Kidney capillary endothelial cell (primary cell): ENCODE results near the gene TMEM214.

Experiments
- DNase-seq: peaks from one replicate; pipeline ENCODE4 v3.0.0-alpha.2; 2018; ENCODE audit warnings: low spot score

TMEM214 gene, protein sequence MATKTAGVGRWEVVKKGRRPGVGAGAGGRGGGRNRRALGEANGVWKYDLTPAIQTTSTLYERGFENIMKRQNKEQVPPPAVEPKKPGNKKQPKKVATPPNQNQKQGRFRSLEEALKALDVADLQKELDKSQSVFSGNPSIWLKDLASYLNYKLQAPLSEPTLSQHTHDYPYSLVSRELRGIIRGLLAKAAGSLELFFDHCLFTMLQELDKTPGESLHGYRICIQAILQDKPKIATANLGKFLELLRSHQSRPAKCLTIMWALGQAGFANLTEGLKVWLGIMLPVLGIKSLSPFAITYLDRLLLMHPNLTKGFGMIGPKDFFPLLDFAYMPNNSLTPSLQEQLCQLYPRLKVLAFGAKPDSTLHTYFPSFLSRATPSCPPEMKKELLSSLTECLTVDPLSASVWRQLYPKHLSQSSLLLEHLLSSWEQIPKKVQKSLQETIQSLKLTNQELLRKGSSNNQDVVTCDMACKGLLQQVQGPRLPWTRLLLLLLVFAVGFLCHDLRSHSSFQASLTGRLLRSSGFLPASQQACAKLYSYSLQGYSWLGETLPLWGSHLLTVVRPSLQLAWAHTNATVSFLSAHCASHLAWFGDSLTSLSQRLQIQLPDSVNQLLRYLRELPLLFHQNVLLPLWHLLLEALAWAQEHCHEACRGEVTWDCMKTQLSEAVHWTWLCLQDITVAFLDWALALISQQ

DNA sequence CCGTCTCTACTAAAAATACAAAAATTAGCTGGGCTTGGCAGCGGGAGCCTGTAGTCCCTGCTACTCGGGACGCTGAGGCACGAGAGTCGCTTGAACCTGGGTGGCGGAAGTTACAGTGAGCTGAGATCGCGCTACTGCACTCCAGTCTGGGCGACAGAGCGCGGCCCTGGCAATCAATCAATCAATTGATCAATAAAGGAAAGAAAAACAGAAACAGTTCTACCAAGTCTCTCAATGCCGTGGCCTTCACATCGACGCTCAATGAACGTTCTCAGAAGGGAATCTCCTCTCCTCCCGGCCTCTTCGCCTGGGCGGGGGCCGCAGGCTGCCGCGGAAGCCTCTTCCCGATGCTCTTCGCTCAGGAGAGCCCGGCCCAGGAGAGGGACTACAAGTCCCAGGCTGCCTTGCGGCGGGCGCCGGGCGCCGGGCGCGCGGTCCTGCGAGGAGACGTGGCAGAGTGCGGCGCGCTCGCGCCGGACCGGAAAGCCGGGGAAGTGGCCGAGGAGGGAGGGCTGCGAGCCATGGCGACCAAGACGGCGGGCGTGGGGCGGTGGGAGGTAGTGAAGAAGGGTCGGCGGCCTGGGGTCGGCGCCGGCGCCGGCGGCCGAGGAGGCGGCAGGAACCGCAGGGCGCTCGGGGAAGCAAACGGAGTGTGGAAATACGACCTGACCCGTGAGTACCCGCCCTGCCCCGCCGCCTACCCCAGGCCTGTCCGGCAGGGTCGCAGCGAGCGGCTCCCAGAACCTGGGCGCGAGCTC, at the start of gene TMEM214:
TMEM214 (plus strand) TSS at position 471 of the 758 bp plus-strand sequence; CDS start at position 522, 51 bp downstream.
- peak; percentile 87 for DNase-seq

DNA sequence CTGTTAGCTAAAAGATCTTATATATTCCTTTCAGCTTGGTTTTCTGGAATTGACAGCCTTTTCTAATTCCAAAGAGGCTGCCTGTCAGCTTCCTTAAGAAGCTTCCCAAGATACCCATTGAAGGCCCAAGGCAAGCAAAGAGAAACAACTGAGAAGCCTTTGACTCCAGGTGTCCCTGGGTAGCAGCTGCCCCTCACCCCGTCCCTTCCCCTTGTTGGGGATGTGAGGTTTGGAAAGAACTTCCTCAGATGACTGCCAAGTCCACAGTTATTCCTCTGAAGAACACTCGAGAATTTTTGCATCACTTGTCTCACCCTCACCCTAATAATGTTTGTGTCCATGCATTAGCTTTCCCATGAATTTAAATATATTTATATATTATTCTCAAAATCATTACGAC, 49.0 kb upstream of the TMEM214 start:
- no peak for DNase-seq

DNA sequence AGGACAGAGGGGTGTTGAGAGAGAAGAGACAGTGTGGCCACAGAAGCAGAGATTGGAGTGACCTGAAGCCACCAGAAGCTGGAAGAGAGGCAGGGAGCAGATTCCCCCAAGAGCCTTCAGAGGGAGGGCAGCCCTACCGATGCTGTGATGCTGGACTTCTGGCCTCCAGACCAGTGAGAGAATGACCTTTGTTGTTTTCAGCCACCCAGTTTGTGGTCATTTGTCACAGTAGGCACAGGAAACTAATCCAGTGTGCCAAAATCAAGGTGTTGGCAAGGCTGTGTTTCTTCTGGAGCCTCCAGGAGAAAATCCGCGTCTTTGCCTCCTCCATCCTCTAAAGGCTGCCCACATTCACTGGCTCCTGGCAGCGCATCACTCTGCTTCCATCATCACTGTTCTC, 47.0 kb upstream of the TMEM214 start:
- no peak for DNase-seq

DNA sequence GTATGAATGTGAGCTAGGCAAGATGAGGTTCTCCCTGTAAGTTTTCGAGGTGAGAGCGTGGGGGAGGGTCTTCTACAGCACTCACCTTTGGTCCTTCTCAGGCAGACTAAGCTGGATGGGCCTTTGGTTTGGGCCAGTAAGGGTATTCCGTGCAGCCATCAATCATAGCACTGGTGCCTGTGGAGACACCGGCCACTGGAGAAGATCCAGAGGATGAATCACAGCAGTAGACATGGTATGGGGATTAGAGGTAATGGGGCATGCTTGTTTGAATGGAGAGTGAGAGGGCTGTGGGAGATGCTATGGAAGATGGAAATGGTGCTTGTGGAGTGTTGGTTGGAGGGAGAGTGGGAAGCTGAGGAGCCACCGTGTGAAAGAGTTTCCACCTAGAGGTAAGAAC, 46.2 kb upstream of the TMEM214 start:
- DNase-seq: no peak

DNA sequence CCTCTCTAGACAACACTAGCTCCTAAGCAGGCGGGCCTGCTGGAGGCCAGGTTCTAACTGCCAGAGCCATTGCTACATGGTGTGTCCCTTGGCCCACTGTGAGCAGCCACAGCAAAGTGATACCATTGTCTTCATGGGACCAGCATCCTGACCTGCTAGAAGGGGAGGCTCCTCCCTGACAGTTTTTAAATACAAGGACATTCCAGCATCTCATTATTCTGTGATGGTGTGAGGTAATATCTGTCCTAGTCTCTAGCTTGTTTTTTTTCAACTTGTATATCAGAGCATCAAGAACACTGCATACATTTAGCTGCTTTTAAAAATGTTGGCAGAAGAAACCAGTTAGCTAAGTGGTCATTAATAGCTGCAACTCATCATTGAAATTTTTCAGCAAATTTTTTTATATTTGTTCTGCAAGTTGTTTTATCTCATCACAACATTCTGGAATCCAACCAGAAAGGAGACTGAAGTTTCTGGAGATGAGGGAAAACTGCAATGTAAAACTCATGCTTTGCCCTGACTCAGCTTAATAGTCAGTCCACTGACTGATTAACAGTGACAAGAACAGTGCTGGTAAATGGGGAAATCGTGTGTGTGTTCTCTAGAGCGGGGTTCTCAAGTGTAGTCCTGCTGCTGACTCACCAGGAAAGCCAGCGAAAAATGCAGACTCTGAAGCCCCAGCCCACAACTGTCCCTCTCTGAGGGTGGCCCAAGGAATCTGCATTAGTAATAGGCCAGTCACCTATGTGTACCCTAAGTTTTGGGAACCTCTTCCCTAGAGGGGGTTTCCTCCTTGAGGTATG, 44.5 kb upstream of the TMEM214 start:
- no peak for DNase-seq

DNA sequence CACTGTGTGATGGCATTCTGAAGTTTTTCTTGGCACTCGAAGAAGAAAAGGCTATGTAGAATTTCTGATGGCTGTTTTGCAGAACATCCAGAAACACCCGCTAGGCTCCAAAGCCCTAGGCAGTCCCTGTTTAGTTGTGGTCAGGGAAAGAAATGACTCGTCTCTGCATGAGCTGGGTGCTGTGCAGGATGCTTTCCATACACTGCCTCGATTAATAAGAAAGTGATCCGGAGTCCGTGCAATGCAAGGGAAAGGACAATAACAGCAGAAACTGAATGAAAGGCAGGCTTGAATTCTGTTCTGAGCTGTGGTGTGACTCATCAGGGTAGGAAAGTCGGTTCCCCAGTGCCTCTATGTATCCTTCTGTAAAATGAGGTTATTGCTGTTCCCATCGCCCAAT, 43.6 kb upstream of the TMEM214 start:
- DNase-seq: no peak

DNA sequence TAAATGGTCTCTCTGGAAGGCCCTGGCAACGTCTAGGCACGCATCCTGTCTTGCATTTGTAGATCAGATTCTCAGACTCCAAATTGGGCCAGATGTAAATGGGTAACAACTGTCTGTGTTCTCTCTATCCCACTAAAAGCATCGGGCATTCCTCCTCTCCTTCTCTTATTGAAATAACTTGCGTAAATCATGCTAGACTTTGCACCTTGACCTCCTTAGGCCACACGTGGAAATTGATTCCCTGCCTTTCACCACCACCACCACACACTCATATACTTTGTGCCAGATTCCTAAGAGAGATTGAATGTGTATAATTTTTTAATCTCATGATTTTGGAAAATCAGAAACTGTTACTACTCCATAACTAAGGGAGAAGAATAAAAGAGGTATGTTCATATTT, 41.0 kb upstream of the TMEM214 start:
- DNase-seq: no peak

DNA sequence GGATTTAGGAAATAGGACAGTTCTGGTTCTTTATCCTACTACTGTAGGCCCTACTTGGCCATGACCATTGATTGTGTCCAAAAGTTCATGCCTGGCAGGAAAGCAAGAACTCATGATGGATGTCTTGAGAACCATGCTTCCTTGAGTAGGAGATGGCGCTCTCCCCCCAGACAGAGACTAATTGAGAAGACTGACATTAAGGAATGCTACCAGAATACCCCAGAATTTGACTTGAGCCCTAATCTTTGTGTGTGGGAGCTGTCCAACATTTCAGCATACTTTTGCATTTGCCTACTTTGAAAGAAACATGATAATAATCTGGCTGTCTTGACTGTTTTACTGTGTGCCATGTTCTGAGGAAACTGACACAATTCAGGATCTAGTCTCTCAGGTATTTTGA, 39.0 kb upstream of the TMEM214 start:
- no peak for DNase-seq

DNA sequence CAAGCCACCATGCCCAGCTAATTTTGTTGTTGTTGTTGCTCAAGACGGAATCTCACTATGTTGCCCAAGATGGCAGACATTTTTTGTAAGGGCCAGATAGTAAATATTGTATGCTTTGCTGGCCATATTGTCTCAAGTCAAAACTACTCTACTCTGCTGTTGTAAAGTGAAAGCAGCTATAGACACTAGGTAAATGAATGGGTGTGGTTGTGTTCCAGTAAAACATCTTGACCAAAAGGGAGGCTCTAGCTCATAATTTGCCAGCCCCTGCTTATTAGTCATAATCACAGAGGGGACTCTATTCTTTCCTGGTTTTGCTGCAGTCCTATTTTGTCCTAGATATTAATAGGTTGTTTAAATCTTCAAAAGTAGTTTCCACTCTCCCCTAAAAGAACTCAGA, 37.8 kb upstream of the TMEM214 start:
- no peak for DNase-seq

DNA sequence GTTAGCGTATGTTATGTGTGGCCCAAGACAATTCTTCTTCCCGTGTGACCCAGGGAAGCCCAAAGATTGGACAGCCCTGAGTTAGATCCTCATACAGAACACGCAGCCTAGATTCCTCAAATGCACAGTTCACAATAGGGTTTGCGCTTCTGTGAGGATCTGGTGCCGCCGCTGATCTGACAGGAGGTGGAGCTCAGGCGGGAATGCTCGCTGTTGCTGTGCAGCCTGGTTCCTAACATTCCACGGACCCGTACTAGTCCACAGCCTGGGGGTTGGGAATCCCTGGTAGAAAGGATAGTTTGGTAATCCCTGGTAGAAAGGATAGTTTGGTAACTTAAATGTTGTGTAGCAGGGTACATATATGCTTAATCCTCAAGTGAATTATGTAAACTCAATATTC, 35.4 kb upstream of the TMEM214 start:
- no peak for DNase-seq

DNA sequence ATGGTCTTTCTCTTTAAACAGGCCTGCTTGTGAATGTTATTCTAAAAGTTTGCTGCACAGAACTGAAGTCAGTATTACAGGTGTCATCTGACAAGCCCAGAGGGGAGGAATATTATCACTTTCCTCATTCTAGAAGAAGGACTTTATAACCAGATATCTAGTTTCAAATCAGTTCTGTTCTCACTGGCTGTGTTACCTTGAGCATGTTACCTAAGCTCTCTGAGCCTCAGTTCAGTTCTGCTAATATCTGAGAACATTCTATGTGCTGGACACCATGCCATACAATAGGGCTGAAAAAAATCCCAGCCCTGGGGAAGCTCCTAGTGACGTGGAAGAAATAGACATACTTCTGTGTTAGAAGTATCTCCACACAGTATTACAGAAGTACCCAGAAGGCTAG, 34.4 kb upstream of the TMEM214 start:
- no peak for DNase-seq

DNA sequence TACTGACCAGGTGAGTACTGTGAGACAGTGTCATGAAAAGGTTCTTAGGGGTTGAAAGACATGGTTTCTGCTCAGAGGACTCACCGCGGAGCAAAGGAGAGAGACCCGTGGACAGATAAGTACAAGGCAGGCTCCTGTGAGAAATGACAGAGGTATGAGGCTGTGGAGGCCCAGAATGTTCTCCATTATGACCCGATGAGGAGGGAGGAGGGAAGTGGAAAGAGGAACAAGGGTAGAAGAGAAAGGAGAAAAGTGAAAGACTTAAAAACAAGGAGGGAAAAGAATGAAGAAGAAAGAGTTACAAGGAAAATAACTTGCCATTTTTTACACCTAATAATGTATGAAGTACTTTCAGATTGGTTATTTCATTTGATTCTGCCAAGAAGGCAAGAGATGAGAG, 32.5 kb upstream of the TMEM214 start:
- no peak for DNase-seq

DNA sequence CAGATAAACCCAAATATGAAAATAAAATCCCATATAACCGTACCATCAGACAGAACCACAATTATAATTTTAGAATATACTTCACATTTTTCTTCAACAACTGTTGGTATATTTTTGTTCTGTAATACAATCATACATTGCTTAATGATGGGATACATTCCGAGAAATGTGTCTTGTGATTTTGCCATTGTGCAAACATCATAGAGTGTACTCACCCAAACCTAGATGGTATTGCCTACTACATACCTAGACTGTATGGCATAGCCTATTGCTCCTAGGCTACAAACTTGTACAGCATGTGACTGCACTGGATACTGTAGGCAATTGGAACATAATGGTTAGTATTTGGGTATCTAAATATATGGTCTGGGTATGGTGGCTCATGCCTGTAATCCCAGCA, 31.8 kb upstream of the TMEM214 start:
- no peak for DNase-seq

DNA sequence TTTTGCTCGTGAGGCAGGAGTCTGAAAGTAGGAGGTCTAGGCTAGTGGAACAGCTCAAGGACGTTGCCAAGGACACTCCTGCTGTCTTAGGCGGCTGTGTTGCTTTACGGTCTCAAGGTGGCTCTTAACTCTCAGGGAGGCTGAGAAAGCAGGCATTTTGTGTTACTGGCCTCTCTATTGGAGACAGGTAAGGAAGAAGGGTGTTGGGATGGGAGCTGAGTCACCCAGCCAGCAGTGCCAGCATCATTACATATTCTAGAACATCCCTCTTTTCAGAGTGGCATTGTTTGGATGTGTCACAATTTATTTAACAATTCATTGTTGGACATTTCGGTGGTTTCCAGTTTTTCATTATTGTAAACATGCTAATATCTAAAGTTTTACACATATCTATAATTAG, 30.8 kb upstream of the TMEM214 start:
- DNase-seq: no peak

DNA sequence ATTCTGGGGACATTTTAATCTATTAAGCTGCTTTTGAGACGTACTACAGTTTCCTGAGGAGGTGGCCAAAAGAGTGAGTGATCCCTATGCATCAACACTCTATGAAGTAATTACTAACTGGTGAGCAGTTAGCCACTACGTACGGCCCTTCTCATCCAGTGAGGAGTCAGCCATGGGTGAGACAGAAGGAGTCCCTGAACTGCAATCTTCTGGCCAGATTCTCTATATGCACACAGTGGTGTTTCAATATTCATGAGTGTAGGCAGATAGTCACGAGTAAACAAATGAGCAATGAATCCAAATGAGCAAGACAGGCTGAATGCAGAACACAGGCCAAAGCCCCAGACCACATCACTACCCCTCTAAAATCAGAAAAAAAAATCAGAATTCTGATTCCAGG, 29.8 kb upstream of the TMEM214 start:
- no peak for DNase-seq

DNA sequence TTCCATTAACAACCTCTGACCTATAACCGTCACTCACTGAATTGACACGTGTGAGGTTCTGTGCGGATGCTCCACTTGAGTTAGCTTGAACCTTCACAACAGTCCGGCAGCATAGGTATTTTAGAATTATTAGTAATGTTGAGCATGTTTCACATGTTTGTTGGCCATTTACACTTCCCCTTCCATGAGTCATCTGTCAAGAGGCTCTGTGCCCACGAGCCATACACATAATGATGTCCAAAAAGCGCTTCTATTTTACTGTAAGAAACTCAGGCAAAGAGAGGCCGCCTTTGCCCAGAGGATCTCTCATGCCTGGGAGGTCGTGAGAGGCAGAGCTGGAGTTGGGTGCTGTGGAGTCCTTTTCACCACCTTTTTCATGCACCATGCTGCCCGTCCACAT, 28.9 kb upstream of the TMEM214 start:
- peak; percentile 27 for DNase-seq

DNA sequence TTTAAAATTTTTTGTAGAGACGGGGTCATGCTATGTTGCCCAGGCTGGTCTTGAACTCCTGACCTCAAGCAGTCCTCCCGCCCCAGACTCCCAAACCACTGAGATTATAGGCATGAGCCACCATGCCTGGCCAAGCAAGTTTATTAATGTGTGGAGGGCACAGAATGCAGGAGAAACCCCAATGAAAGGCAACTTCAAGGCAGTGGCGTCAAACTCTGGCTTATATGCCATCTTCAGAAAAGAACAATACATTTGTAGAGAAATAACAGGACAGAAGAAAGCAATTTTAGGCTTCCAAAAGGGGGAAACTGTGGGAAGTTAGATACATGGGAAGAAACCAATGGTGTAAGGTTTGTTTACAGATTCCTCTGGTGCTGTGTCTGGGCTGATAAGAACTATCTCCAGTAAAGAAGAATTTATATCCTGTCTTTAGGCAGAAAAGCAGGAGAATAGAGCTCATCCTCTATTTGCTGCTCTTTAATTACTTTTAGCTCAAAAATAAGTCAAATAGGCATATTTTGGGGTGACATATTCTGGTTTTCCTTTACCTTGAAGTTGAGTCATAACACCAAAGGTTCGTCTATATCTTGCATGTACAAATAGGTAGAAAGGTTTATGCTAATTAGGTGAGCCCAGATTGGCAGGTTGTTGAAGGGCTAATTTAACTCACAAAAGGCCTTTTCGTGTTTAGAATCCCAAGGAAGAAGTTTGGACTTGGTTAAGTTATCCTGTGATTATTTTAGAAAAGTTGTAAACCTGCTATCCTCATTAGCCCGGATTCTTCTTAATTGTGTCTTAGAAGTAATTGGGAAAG, 26.0 kb upstream of the TMEM214 start:
- DNase-seq: no peak

DNA sequence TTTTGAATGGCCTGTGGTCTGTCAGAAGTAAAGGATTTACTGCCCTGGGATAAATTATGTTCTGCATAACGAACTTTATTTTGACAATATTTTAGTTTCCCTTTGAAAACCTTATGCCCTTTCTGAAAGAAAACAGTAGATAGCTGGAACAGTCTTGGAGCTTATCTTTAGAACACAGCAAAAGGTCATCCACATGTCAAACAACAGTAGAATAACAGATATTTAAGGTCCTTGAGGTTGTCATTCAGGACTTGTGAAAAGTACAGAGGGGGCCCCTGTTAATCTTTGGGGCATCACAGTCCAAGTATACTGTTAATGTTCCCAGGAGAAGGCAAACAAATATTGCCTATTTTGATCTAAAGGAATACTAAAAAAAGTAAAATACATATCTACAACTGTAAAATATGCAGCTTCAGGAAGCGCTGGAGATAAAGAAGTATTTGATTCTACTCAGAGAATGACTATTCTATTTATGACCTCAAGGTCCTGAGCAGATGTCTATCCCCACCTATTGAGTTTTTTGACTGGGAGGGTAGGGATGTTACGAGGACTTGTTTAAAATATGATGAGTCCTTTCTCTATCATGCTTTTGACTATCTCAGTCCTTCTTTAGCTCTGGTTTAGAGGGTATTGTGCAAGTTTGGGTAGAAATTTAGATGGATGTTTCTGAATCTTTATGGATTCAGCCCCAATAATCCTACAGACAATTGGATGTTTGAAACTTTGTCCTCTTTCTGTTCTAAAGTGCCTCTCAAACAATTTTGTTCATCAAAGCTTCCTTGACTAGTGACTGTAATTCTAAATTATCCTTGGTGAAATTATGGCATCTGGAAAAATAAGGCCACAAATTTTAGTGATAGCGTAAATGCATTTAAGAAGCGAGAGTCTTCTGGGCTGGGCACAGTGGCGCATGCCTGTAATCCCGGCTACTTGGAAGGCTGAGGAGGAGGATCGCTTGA, 25.1 kb upstream of the TMEM214 start:
- no peak for DNase-seq

DNA sequence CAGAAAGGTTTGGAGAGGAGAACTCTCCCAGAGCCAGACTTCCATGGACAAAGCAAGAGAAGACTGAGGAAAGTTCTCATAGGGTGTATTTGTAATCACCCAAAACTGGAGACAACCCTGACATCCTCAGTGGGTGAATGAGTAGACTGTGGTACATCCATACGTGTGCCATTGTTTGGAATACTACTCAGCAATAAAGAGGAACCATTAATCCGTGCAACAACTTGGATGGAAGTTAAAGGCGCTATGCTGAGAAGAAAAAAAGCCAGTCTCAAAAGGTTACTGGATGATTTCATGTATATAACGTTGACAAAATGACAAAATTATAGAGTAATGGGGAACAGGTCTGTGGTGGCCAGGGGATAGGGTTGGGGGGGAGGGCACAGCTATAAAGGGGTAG, 24.1 kb upstream of the TMEM214 start:
- no peak for DNase-seq

DNA sequence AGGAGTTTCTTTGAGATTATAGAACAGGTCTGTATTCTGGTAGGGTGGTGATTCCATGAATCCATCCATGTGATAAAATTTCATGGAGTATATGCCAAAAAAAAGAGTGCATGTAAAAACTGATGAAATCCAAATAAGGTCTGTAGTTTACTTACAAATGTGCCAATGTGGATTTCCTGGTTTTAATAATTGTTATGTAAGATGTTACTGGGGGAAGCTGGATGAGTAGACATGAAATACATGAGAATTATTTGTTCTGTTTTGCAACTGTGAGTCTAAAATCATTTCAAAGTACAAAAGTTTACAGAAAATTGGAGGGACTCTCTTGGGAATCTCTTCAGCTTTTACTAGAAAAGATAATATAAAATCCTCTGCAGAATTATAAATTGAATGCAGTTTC, 23.7 kb upstream of the TMEM214 start:
- no peak for DNase-seq
